ENCODE data around the gene SCP2.

Gene SCP2

DNA sequence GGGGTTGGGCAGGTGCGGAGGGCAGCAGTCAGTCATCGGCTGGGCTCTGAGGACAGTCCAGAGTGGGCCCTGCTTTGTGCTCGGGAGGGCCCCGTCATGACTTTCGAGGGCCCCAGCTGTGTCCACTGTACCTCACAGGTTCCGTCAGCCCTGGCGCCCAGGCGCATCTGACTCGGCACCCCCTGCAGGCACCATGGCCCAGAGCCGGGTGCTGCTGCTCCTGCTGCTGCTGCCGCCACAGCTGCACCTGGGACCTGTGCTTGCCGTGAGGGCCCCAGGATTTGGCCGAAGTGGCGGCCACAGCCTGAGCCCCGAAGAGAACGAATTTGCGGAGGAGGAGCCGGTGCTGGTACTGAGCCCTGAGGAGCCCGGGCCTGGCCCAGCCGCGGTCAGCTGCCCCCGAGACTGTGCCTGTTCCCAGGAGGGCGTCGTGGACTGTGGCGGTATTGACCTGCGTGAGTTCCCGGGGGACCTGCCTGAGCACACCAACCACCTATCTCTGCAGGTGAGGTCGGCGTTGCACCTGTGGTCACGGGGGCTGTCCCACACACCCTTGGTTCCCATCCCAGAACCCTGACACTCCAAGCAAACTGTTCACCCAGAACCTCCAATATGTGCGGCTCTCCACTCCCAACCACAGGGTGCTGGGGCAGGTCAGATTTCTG, 142.7 kb downstream of the SCP2 start:
- no peak for DNase-seq

DNA sequence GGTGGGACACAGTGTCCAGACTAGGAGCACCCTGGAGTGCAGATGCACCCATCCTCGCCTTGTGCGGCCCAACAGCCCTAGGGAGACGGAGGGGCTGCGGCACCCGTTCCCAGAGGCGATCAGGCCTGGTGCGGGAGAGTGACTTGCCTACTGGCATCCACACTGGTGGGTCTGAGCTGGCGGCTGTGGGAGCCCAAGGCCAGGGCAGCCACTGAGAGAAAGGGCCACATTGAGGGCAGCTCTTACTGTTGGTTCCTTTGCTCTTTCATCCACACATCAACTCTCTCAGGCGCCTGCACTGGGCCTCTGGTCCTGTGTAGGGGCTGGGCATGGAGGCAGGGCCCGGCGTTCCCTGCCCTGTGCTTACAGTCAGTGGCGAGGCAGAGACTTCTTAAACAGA, 143.5 kb downstream of the SCP2 start:
- peak; percentile 15 for DNase-seq

DNA sequence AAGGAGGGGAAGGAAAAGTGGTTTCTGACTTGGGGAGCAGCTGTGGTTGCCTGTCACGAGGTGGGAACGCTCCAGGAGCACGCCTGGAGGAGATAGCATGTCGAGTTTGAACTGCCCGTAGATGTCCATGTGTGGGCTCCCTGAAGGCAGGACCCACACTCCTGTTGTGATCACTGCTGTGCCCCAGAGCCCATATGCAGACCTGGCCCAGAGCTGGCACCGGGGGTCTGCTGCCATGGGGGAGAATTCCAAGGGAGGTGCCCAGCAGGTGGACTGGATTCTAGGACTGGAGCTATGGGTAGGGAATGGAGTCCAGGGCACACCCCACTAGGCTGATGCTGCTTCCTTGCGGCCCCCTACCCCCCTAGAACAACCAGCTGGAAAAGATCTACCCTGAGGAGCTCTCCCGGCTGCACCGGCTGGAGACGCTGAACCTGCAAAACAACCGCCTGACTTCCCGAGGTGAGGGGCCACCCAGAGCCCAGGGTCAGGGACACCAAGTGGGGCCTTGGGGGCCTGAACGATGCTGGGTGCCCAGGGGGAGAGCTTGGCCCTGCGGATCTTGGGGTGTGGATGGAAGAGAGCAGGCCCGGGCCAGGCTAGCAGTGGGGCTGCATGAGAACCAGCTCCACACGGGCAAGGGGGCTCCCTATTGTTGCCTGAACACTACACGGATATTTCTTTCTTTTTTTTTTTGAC, 144.2 kb downstream of the SCP2 start:
- DNase-seq, result peak; percentile 34

DNA sequence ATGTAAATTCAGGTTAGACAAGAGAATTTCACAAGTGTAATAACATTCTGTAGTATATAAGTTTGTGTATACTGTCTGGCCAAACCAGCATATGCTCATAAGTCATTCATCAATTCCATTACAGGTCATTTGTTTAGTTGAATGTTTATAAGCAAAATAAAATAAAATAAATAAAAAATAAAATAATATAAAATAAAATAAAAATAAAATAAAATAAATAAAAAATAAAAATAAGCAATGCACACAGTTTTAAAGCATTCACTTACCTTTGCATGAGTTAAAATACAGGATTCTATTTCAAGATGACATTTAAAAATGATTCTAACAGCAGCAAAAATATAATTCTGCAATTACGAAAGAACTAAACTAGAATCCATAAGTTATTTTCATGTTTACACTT, 144.8 kb downstream of the SCP2 start:
- DNase-seq, result no peak

DNA sequence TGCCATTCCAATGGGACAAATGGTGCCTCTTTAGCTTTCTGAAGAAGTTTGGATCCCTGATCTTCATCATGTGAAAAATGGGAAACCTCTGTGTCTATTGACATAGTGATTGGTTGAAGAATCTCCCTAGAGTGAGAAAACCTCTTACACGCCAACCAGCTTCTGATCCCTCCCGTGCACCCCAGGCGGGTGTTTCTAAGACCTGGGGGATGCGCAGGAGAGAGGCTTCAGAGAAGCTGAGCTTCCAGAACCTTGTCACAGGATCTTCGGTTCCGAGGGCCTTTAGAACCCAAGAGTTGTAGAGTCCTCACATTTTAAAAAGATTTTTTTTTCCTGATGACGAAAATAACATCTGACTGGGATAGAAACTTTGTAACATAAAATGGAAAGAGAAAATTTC, 146.2 kb downstream of the SCP2 start:
- DNase-seq, result no peak

DNA sequence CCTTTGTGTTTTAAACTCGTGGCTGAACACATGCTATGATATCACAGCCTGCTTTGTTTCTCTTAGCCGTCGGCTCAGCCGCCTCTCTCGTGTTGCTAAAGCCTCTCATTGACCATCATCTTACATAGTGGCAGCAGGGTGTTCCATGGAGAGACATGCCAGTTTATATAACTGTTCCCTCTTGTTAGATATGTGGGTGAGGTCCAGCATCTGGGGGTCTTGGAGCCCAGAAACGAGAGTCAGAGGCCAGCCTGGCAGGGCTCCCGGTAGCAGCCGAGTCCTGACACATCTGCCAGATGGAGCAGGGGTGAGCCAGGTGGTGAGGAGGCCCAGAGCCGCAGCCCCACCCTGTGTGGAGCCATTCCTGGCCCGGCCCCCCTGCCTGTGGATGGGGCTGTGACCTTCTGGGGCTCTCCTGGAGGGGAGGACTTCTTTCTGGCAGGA, 146.8 kb downstream of the SCP2 start:
- DNase-seq, result peak; percentile 52

DNA sequence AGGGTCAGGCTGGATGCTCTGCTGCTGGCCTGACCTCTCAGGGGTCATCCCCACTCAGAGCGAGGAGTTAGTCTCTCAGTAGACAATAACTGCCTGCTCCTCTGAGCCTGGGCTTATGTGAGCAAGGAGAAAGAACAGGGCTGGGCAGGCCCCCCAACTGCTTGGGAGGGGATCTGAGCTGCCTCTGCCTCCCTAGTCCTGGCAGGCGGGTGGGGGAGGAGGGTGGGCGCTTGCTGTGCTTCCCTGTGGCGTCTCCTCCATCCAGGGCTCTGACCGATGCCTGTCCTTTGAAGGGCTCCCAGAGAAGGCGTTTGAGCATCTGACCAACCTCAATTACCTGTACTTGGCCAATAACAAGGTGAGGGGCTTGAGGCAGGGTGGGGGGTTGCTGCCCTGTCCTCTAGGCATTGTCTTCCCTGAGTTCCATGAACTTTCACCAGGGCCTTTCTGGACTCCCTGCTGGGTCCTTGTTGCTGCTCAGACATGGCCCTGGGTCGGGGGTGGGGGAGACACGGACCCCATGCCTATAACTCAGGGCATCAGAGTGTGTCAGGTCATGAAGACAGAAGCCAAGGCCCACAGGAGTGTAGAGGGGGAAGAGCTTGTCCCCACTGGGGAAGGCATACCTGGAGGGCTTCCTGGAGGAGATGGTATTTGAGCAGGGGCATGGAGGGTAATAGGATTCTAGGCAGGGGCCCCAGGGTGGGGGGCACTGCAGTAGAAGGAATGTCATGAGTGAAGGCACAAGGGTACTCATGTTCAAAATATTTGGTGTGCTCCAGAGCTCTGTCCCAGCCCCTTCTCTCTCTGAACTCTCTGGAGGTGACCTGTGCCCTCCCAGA, 147.5 kb downstream of the SCP2 start:
- DNase-seq, result peak; percentile 41

DNA sequence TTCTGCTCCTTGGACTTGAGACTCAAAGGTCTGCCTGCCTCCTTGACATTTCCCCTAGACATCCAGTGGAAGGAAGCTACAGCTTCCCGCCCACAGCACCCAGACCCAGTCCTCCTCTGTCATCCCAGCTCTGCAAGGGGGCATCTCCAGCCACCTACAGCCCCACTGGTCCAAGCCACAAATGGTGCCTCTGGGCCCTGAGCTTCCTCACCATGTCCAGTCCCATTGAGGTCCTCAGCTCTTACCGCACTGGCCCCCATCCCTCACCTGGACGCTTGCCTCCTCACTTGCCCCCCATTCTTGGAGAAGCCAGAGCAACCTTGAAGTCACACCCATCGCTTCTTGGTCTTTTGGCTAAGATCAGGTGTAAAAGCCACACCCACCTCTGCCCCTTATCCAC, 148.1 kb downstream of the SCP2 start:
- DNase-seq, result no peak

DNA sequence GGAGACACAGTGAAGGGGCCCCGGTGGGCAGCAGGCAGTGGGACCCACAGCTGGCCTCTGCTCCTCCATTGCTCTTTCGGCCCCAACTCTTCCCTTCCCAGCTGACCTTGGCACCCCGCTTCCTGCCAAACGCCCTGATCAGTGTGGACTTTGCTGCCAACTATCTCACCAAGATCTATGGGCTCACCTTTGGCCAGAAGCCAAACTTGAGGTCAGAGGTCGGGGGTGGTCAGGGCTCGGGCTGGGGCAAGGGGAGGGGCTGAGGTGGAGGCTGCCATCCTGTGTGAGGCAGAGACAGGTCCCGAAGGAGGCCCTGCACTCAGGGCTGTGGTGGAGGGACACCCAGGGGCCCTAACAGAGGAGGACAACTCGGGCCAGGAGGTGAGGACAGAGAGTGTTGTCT, 148.7 kb downstream of the SCP2 start:
- peak; percentile 37 for DNase-seq

DNA sequence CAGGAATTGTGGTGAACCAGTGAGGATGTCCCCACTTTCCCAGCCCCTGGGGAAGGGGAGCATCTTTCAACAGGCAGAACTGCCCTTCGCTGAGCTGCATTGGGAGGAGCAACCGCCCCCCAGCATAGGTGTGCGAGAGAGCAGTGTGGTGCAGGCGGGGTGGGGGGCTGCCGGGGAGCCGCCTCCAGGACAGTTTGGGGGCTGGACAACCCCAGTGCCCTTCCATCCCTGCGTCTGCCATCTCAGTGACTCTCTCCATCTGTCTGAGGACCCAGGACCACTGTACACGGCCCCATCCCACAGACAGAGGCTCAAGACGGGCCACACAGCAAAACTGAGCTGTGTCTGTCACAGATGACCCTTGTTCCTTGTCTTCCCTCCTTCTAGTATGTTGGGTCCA, 149.1 kb downstream of the SCP2 start:
- no peak for DNase-seq

DNA sequence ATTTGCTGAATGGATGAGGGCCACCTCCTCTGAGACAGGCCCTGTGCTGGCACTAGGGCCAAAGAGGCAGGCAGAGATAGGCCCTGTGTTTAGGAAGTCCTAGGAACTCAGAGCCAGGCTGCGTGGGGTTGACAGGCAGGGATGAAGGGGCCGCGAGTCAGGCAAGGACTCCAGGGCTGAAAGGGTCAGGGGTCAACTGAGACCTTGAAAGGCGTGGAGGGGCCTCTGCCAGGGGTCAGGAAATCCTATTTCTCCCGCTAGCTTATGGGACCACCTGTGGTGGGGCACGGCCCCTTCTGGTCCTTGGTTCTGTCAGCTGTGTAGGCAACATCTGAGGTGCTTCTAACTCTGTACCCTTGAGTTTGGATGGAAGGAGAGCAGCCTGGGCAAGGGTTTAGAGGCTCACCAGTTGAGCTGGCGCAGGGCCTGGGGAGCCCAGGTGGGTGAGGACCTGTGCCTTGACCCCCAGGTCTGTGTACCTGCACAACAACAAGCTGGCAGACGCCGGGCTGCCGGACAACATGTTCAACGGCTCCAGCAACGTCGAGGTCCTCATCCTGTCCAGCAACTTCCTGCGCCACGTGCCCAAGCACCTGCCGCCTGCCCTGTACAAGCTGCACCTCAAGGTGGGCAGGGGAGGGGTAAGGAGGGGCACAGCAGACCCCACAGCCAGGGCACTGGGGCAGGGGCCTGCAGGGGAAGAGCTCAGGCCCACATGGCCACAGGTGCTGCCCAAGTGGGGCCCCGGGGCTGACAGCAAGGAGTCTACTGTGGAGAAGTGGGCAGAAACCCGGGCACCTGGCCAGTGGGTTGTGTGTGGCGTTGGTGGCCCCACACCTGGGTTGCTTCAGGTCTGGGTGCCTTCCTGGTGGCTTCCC, 149.9 kb downstream of the SCP2 start:
- DNase-seq, result no peak

DNA sequence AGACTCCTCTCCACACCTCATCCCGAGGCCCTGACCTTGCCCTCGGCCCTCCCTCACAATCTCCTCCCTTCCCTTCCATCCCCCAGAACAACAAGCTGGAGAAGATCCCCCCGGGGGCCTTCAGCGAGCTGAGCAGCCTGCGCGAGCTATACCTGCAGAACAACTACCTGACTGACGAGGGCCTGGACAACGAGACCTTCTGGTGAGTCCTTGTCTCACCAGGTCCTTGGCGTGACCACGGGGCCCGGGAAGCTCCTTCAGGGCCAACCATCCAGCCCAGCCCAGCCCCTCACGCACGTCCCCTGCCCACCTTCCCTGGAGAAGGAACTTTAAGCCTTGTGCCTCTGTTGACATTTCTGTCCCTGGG, 150.5 kb downstream of the SCP2 start:
- no peak for DNase-seq

DNA sequence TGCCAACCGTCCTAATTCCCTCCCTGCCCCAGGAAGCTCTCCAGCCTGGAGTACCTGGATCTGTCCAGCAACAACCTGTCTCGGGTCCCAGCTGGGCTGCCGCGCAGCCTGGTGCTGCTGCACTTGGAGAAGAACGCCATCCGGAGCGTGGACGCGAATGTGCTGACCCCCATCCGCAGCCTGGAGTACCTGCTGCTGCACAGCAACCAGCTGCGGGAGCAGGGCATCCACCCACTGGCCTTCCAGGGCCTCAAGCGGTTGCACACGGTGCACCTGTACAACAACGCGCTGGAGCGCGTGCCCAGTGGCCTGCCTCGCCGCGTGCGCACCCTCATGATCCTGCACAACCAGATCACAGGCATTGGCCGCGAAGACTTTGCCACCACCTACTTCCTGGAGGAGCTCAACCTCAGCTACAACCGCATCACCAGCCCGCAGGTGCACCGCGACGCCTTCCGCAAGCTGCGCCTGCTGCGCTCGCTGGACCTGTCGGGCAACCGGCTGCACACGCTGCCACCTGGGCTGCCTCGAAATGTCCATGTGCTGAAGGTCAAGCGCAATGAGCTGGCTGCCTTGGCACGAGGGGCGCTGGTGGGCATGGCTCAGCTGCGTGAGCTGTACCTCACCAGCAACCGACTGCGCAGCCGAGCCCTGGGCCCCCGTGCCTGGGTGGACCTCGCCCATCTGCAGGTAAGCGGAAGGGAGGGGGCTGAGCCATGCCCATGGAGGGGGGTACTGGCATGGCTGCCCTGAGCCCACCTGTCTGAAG, 151.4 kb downstream of the SCP2 start:
- DNase-seq, result no peak

DNA sequence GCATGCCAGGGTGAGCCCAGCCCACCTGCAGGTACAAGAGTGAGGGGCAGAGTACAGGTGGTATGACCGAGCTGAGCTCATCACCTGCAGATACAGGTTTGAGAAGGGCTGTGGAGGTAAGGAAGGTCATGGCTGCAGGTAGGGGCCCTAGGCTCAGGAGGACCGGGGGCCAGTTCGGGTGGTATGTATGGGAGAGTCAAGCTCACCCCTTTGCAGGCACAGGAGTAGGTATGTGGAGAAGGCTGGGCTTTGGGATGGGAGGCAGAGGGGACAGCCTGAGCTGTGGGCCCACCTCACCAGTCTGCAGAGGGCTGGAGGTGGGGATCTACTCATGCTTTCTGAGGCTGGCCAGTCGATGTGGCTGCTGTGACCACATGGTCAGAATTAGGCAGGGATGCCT, 152.2 kb downstream of the SCP2 start:
- no peak for DNase-seq

DNA sequence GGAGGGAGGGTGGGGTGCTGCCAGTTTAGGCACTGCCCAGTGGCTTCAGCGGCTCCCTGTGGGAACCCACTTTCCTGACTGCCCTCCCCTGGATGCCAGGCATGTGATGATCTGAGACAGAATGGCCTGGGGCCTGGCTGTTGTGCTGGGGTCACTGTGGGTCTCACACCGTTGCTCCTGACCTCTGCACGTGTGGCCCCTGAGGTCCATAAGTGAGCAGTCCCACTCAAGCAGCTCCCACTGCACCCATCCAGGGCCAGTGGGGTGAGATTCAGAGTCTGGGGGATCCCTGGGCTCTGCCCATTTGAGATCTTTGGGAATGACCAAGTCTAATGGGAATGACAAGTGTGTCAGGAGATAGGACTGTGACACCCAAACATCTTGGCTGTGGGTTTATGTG, 153.0 kb downstream of the SCP2 start:
- no peak for DNase-seq

DNA sequence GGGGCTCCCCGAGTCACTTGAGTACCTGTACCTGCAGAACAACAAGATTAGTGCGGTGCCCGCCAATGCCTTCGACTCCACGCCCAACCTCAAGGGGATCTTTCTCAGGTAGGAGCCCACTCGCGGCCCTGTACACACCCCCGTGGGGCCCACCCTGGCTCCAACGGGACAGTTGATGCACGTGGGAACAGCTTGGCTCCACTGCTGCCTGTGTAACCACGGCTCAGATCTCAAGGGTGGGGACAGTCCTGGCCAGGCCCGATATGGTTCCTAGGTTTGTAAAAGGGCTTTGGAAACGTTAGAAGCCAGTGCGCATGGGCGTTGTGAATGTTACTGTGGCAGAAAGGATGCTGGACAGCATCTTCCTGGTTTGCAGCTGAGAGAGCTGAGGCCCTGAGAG, 153.7 kb downstream of the SCP2 start:
- DNase-seq, result no peak

DNA sequence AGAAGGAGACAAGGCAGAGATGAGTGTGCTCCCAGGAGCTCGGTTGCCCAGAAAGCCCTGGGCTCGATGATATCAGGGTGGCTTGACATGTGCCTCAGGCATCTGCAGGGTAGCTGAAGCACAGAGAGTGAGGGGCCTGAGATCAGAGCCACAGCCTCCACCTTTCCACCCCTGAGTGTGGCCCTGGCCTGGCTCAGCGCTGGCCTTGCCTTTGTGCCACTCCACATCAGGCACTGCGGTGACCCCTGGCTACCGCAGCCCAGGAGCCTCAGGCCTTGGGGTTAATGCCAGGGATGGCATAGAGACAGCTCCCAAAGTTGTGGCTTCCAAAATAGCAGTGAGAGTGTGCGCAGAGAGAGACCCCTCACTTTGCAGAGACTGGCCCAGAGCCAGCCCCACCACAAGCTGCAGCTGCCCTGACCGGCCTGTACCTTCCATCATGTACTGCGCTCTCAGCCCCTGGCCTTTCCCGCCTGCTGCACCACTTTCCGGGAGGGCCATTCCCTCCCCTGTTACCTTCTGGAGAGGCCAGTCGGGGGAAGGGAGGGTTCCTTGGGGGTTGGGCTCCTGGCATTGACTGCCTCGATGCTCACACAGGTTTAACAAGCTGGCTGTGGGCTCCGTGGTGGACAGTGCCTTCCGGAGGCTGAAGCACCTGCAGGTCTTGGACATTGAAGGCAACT, 154.4 kb downstream of the SCP2 start:
- DNase-seq, result no peak

DNA sequence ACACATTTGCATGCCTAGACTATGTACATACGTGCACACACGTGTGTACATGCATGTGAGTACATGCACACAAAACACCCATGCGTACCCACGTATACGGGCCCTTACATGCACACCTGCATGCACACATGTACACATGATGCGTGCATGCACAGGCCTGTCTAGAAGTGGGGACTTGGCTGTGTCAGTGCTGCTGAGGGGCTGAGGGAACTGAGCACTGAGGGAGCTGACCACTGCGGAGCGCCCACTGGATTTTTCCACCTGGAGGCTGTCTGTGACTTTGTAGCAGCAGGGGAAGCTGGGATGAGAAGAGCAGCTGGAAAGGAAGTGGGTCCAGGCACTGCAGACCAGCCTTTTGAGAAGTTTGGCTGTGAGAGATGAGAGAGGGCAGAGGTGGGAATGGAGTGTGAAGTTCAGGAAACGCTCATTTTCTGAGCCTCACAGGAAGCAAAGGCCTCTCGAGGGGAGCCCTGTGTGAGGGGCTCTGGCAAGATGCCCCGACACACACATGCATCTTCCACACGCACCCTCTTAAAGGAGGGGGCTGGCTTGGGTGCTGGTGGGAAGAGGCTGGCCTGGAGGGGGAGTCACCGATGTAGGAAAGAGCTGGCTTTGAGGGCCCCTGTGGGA, 155.9 kb downstream of the SCP2 start:
- no peak for DNase-seq

DNA sequence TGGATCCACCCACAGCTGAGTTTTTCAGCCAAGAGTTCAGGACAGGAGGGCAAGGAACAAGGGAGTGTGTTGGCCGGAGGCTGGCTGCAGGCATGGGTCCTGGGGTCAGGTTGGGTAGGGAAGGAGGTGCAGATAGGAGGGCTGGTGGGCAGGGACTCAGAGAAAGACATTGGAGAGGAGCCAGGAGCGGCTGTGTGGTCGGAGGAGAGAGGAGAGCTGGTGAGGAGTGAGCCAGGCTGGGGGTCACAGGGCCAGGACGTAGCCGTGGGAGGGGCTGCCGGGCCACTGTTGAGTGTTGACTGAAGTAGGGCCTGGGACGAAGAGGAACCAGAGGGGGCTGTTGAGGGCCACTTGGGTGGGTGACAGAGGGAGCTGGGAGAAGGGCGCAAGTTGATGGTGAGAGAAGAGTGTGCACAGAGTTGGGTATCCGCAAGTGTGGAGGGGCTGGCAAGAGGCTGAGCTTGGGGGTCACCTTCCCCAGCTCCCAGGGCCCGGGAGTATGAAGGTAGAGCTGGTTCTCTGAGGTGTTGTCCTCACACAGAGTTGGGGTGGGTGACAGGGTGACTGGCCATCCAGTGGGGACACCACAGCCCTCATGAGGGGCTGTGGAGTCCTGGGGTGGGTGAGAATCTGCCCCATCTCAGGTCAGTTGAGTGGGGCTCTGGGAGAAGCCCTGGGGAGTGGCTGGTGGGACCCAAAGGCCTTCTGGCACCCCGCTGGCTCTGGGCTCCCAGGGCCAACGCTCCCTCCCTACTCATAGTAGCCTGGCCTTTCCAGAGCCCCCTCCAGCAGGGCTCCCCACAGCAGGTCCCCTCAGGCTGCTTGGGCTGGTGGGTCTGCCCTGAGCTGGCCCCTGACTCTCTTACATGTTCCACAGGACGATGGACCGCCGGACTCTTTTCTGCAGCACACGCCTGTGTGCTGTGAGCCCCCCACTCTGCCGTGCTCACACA, 156.8 kb downstream of the SCP2 start:
- no peak for DNase-seq

DNA sequence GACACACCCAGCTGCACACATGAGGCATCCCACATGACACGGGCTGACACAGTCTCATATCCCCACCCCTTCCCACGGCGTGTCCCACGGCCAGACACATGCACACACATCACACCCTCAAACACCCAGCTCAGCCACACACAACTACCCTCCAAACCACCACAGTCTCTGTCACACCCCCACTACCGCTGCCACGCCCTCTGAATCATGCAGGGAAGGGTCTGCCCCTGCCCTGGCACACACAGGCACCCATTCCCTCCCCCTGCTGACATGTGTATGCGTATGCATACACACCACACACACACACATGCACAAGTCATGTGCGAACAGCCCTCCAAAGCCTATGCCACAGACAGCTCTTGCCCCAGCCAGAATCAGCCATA, 157.5 kb downstream of the SCP2 start:
- DNase-seq, result no peak

All from right forelimb (tissue), 1 donor.